Retinal pigment epithelial cell (primary cell): ENCODE results near the gene TTC38.

Experiments used
- DNase-seq: peaks from one replicate; pipeline ENCODE4 v3.0.0-alpha.2; 2010; ENCODE audit warnings: low read depth
- H3K4me3 ChIP-seq: 2 replicates; pipeline ENCODE4 v1.5.1; 2011; ENCODE audit warnings: mild to moderate bottlenecking, low read length, control low read depth, moderate library complexity
- TF ChIP-seq, protein P1 (sequence below): conservative IDR thresholded peaks from 2 replicates; pipeline ENCODE4 v1.5.1; 2011; ENCODE audit warnings: low read depth, low read length, control low read depth, inconsistent platforms

The TTC38 gene

DNA sequence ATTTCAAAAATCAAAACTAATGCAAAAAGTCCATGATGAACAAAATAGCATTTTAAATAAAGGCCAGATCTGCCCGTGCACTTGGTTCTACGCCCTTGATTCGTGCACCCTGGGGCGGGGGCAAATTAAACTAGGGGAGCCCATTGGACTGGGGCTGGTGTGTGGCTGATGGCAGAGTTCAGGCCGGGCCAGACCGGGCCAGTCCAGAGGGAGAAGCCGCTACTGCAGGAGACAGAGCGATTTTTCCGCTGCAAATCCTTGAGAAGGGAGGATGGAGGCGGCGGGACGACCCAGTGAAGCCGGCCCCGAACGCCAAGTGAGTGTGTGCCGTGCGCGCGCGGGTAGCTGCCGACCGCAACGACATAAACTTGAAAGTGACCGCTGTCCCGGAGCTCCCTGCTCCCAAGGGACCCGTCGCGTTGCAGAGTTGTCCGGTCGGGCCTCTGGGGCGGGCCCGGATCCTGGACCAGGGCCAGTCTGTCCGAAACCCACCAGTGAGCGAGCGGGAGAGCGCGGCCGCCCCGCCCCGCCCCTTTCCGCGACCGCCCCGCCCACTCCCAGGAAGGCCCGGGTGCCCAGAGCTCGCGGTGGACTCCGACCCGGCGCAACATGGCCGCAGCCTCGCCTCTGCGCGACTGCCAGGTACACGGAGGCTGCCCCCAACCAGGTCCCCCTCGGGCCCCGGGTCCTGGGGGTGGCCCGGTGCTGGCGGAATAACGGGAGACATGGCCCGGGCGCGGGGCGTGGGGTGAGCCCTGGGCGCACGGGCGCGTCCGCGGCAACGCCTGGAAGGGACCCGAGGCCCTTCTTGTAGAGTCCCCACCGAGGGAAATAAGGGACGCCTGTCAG, at the start of gene TTC38:
TTC38 (plus strand) TSS at position 578 of the 849 bp plus-strand sequence; CDS start at position 610, 32 bp downstream.
- peak; percentile 13 for DNase-seq
- TF ChIP-seq, protein P1, sequence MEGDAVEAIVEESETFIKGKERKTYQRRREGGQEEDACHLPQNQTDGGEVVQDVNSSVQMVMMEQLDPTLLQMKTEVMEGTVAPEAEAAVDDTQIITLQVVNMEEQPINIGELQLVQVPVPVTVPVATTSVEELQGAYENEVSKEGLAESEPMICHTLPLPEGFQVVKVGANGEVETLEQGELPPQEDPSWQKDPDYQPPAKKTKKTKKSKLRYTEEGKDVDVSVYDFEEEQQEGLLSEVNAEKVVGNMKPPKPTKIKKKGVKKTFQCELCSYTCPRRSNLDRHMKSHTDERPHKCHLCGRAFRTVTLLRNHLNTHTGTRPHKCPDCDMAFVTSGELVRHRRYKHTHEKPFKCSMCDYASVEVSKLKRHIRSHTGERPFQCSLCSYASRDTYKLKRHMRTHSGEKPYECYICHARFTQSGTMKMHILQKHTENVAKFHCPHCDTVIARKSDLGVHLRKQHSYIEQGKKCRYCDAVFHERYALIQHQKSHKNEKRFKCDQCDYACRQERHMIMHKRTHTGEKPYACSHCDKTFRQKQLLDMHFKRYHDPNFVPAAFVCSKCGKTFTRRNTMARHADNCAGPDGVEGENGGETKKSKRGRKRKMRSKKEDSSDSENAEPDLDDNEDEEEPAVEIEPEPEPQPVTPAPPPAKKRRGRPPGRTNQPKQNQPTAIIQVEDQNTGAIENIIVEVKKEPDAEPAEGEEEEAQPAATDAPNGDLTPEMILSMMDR = no peak
- peak within 1 kb of the TSS; percentile 69 for H3K4me3 ChIP-seq

DNA sequence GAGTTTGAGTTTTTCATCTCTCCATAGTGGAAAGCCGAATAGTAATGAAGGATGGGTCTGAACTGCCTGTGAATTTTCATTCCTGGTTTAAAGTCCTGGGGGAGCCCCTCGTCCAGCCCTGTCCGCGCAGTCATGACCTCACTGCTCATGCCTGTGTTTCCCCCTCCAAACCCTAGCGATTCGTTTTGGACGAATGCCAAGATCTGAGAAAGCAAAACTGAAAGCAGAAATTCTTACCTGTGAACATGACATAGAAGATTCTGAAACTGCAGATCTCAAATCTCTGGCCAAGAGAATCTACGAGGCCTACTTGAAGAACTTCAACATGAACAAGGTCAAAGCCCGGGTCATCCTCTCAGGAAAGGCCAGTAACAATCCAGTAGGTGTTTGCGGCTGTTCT, 48.2 kb upstream of the TTC38 start:
- TF ChIP-seq, protein P1 = no peak
- DNase-seq = no peak

DNA sequence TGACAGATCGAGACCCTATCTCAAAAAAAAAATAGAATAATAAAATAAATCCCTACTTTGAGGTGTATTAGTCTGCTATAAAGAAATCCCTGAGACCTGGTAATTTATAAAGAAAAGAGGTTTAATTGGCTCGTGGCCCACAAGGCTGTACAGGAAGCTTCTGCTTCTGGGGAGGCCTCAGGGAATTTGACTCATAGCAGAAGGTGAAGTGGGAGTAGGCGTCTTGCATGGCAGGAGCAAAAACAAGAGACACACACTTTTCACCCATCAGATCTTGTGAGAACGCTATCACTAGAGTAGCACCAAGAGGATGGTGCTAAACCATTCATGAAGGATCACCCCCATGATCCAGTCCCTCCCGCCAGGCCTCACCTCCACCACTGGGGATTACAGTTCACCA, 46.9 kb upstream of the TTC38 start:
- TF ChIP-seq, protein P1 = no peak
- DNase-seq = no peak
- no peak overlapping the region for H3K4me3 ChIP-seq

More for the DNA sequence above, 48.2 kb upstream of the TTC38 start:
- H3K4me3 ChIP-seq = no peak overlapping the region

DNA sequence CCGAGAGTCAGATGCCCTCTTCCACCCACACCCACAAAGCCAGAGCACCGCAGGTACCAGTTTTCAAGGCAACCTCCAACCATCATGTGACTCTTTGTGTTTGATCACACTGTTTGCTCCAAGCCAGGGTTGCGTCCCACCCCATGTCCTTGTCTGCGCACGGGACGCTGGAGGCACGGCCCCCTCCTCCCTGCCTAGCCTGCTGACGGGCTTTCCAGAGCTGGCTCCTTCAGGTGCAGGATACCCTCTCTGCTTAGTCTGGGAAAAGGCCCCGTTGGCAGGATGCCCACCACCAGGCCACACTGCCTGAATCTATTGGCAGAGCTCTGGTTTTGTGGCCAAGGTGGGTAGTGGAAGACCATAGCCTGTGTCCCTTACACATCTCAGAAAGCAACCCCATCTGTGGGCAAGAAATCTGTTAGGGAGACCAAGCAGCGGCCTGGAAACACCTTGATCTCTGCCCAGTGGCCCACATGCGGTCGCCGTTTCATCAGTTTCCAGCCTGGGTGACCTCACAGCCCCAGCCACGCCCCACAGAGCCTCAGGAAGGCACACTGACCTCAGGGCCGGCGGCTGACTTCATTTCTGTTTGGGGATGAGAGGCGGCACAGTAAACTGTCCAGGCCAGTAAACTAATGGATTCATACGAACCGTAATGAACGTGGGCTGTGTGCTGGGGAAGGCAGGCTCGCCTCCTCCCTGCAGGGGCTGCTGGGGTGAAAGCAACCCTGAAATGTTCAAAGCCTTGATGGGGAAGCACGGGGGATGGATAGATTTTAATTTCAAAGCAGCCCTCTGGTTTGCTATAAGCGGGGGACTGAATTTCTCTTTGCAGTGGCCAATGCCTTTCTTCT, 43.5 kb upstream of the TTC38 start:
- DNase-seq = no peak
- no peak overlapping the region for H3K4me3 ChIP-seq
- TF ChIP-seq, protein P1 = no peak

DNA sequence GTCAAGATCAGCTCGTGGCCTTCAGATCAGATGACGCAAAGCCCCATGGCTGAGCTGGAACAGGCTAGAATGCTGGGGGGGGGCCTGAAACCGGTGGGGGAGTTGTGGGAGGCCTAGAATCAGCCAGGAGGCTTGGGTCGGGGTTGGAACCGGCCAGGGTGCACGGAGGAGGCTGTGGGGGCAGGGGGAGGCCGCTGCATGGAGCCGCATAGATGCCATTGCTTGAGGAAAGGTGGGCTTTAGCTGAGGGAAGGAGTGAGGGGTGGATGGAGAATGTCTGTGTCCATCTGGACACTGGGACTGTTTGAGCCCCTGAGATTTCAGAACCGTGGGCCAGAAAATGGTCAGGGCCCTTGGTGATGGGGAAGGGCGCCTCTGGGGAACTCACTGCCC, 42.9 kb upstream of the TTC38 start:
- H3K4me3 ChIP-seq = no peak overlapping the region
- no peak for DNase-seq
- TF ChIP-seq, protein P1 = no peak

DNA sequence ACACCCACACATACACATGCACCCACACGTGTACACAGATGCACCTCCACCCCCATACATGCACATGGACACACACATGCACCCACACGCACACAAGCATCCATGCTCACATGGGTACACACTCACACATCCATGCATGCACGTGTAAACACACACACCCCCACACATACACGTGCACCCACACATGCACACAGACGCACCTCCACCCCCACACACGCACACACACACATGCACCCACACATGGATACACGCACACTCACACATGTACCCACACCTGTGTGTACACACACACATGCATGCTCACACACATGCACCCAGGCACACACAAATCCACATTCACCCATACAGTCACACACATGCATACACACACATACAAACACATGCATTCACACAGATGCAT, 42.2 kb upstream of the TTC38 start:
- TF ChIP-seq, protein P1 = no peak
- H3K4me3 ChIP-seq = no peak overlapping the region
- no peak for DNase-seq
